IPS-18c (cell line): ENCODE results near the gene BEAN1.

Source experiments
- H3K4me3 ChIP-seq: 2 replicates; pipeline ENCODE4 v1.7.0; 2013; ENCODE audit warnings: low read depth, mild to moderate bottlenecking, low read length, moderate library complexity; ENCODE audit not compliant: insufficient read depth
- H3K9me3 ChIP-seq: one replicate; pipeline ENCODE4 v1.6.1; 2013; ENCODE audit warnings: mild to moderate bottlenecking, low read length, moderate library complexity; ENCODE audit not compliant: control insufficient read depth, insufficient read depth

BEAN1 gene

GRCh38 chr16:66470556-66470955 is 43.5 kb downstream of the BEAN1 start:
- Histone ChIP-seq H3K4me3 (no peak overlapping the region), H3K9me3 (no peaks in the 10 kb centered on the region)

GRCh38 chr16:66471264-66471663 is 44.2 kb downstream of the BEAN1 start:
- H3K9me3 ChIP-seq: no peaks in the 10 kb centered on the region
- H3K4me3 ChIP-seq: no peak overlapping the region

DNA sequence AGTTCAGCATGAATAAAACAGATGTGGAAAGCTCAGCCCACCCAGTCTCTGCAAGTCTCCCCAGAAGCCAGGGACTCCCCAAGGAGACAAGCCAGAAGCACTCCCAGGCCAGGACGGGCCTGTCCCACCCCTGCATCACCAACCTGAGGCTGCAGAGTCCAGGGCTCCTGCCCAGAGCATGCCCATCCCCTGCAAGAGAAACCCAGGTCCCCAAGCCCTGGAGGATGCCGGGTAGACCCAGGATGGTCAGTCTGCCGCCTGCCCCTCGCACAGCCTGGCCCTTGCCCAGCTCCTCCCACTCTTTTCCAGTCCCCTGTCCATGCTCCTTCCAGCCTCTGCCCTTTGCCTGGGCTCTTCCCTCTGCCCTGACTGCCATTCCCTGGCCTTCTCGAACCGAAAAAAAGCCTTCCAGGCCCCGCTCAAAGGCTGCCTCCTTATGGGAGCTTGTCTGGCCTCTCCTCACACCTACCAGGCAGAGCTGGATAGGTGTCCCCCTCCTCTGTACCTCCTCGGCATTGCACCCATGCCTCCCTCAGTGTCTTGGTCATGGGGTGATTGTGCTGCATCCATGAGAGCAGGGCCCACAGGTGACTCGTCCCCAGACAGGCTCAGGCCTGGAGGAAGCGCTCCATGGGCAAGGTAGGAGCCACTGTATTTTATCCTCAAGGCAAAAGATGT is 44.8 kb downstream of the BEAN1 start:
- no peaks in the 10 kb centered on the region for H3K9me3 ChIP-seq
- no peak overlapping the region for H3K4me3 ChIP-seq

DNA sequence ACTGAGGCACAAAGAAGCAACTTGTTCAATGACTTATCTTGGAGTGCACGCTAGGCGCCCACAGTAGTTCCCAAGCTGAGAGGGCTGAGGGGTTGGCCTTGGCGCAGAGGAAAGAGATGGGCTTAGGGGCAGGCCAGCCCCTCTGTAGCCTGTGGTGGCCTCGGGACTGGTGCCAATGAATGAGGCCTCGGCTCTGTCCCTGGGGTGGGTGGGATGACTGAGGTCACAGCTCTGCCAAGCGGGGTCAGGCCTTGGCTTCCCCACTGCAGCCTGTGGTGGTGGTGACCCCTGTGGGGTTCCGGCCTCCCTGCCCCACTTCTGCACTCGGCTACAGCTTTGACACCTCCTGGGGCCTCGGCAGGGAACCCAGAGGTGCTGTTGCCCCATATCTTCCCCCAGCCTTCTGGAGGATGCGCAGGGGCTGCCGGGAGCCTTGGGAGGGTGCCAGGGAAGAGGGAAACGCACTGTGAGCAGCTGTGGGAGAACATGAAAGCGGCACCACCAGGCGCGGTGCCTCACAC is 46.0 kb downstream of the BEAN1 start:
- Histone ChIP-seq H3K9me3 (no peaks in the 10 kb centered on the region), H3K4me3 (no peak overlapping the region)

DNA sequence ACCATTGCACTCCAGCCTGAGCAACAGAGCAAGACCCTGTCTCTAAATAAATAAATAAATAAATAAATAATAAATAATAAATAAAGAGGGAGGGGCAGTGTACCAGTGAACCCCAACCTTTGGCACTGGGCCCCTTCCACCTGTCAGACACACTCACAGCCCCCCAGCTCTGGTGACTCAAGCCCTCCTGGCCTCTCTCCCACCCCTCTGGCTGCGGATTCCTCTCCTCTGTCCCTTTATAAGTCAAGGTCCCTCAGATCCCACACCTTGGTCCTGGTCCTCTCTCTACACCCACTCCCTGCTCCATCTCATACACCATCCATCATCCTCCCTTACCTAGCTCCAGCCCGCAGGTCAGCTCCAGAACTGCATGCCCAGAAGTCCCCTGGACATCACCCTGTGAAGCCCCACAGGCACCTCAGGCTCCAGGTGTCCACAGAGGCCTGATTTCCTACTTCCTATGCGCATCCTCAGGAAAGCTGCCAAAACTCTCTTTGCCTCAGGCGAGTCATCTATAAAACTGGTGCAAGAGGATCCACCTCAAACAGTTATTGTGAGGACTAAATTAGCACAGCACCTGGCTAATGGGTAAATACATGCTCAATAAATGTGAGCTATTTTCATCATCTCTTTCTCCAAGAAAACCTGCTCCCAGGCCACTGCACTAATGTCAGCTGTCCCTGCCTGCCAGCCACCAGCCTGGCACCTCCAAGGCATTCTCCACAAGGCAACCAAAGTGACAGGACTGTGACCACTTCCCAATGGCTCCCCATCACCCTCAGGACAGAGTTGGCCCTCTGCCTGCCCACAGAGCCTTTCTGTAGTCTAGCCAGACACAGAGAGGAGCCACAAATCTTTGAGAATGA is 46.8 kb downstream of the BEAN1 start:
- Histone ChIP-seq H3K9me3 (no peaks in the 10 kb centered on the region), H3K4me3 (no peak overlapping the region)

DNA sequence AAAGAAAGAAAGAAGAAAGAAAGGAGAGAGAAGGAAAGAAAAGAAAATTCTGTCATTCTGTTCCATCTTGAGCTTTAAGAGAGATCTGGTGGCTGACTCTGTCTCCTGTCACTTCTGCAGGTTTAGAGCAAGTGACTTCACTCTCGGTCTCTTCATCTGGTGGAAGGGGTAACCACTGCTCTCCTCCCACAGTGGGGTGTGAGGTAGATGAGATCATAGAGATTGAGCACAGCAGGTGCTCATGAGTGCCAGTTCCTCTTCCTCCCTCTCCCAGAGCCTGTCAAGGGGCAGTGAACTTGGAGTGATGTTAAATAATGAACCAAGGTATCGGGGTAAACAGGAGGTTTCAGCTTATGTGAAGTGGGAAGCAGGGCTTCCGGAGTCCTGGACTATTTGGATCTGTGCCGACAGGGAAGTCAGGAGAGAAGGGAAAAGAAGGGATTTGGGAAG is 47.7 kb downstream of the BEAN1 start:
- no peaks in the 10 kb centered on the region for H3K9me3 ChIP-seq
- no peak overlapping the region for H3K4me3 ChIP-seq

GRCh38 chr16:66475232-66475631 is 48.1 kb downstream of the BEAN1 start:
- no peaks in the 10 kb centered on the region for H3K9me3 ChIP-seq
- H3K4me3 ChIP-seq: no peak overlapping the region

DNA sequence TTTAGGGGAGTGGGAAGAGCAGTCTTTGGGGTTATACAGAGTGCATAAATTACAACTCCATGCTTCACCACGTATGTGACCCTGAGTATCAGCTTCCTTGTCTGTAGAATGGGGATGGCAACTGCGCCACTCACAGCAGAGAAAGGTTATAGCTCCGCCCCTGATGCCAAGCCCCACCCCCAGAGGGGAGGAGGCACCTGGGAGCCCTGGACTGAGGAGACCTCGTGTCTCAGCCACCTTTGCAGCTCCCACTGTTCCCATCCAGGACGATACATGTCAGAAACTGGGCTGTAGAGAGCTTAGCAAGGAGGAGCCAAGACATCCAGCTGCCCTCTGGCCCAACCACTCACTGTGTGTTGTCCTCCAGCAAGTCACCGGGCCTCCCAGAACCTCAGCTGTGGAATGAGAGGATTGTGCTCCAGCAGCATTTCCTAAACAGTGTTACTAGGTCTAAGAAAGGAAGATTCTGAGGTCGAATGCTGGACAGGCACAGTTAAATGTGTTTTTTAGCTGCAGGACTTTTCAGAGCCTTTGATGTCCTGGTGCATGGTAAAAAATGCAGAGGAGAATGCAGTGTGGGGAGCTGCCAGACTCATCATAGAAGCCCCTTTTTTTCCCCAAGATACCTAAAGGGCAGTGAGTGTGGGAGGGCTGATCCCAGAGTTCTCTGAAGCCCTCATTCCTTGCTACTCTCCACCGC is 49.4 kb downstream of the BEAN1 start:
- H3K9me3 ChIP-seq: no peaks in the 10 kb centered on the region
- no peak overlapping the region for H3K4me3 ChIP-seq

DNA sequence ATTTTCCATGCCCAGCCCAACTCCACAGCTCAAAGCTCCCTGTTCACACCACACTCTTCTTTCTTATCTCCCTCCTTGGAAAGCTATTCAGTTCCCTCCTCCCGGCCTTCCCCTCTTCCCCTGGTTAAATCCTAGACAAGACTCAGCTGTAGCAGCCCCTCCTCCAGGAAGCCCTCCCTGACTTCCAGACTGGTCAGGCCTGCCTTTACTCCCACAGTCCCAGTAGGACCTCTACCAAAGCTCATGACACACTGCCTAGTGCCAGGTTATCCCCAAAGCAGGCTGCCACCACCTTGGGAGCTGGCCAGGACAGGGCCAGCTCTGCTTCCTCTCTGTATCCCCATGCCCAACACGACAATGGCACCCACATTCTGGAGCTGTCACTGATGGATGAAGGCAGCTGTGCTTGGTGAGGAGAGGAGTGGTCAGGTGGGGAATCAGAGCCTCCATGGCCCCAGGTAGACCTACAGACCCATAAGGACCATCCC is 50.0 kb downstream of the BEAN1 start:
- H3K9me3 ChIP-seq: no peaks in the 10 kb centered on the region
- H3K4me3 ChIP-seq: no peak overlapping the region

GRCh38 chr16:66478733-66479511 is 51.8 kb downstream of the BEAN1 start:
- H3K4me3 ChIP-seq: no peak overlapping the region
- H3K9me3 ChIP-seq: no peaks in the 10 kb centered on the region

- Histone ChIP-seq H3K9me3 (no peaks in the 10 kb centered on the region), H3K4me3 (no peak overlapping the region)
These were observed 52.7 kb downstream of the BEAN1 start for GRCh38 chr16:66479661-66480264.

DNA sequence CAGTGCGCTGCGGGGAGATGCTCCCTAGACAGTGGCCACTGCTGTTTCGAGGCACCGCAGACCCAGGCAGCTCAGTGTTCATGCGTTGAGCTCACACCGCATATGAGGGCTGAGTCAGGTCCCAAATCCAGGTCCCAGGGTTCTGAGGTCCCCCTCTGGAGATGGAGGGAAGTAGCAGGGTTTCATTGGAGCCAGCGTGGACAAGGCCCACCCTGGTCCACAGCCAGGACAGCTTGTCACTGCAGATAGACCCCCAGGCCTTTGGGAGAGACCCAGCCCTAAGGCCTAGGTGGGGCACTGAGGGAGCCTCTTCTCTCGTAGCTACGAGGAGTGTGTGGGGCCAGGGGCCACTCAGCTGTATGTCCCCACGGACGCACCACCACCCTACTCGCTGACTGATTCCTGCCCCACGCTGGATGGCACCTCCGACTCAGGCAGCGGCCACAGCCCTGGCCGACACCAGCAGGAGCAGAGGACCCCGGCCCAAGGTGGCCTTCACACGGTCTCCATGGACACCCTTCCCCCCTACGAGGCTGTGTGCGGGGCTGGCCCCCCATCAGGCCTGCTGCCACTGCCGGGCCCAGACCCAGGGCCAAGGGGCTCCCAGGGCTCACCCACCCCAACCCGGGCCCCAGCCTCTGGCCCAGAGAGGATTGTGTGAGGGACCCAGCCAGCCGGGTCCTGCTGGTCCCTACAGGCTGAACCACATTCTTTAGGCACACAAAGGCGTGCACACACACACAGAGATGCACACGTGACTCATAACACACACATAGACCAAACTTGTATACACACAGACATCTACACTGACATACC is 53.4 kb downstream of the BEAN1 start:
- Histone ChIP-seq H3K4me3 (no peak overlapping the region), H3K9me3 (no peaks in the 10 kb centered on the region)

DNA sequence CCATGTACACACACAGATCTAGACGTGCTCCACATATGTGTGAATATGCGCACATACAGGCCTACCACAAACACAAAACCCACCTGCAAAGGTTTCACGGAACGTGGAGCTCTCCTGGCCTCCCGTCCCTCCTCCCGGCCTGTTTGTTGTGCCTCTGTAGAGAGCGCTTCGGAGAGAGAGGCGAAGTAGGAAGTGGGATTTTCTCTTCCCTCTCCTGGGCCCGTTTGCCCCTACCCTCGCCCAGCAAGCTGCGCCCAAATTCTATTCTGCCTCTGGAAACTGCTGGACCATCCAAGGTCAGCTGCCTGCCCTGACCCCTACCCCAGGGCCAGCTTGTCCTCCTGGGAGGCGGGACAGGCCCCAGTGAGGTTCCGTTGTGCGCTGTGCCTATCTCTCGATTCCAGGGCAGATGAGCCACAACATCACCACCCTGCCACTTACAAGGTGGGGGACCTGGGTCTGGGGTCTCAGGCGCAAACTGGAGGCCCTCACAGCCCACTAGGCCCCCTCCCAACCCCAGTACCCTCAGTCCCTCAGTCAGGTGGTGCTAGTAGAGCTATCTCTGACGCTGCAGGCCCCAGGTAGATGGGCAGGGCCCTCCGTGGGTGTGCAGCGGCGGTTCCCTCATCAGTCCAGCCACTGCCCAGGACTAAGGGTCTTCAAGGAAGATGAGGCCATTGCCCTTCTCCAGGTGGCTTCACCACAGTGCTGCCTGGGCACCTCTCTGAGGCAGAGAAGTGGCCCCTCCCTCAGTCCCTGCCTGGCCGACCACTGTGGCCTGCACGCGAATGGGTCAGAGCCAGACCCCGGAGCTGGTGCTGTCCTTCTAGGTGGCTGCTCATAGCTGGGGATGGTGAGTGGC is 54.2 kb downstream of the BEAN1 start:
- Histone ChIP-seq H3K9me3 (no peaks in the 10 kb centered on the region), H3K4me3 (no peak overlapping the region)

DNA sequence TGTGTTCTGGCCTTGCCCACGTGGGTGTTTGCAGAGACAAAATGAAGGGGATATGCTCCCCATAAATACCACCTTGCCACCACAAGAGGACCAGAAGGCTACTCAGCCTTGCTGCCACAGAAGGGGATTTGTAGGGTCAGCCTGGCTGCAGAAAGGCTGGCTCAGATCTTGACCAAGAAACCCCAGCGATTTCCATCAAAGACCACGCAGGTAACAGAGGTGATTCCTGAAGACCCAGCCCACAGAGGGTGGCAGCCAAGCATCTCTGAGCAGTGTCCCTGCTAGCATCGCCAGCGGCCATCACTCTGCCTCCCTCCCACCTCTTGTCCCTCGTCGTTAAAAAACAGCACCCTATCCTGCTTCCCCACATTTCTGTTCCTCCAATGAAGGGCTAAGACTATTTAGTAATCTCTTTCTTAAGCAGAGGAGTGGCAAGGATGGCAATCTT is 54.9 kb downstream of the BEAN1 start:
- Histone ChIP-seq H3K4me3 (no peak overlapping the region), H3K9me3 (no peaks in the 10 kb centered on the region)
